K562 (cell line): Measurements from ENCODE around the gene MYCBP. TPM values are rescaled to one million over a fixed set of nuclear protein-coding genes. Genes with fewer than 3 reads are reported as not detected.

ENCODE experiments used
- ARID2 ChIP-seq: fragments of 450-650 bp; IDR thresholded peaks from 2 replicates; pipeline ENCODE4 v1.6.1; 2017; ENCODE audit warnings: antibody characterized with exemption, mild to moderate bottlenecking
- BCL6 ChIP-seq: fragments of 250-450 bp; sonication (Bioruptor Pico); IDR thresholded peaks from 2 replicates; pipeline ENCODE4 v1.4.0; 2020
- MEIS2 ChIP-seq: fragments of 450-650 bp; IDR thresholded peaks from 2 replicates; pipeline ENCODE4 v1.6.1; 2014; ENCODE audit warnings: mild to moderate bottlenecking; ENCODE audit not compliant: partially characterized antibody
- NCOA4 ChIP-seq: fragments of 450-650 bp; IDR thresholded peaks from 2 replicates; pipeline ENCODE4 v1.6.1; 2018; ENCODE audit warnings: mild to moderate bottlenecking; ENCODE audit not compliant: partially characterized antibody
- PURB ChIP-seq: sonication (generic); formaldehyde crosslinking; IDR thresholded peaks from 2 replicates; pipeline ENCODE4 v1.9.0; 2021; ENCODE audit warnings: low read depth, mild to moderate bottlenecking, missing genetic modification reagents
- SIX5 ChIP-seq, 2 experiments: IDR thresholded peaks; 2 replicates each; pipeline ENCODE4 v1.6.1; 2011; ENCODE audit warnings: low read length in 2 of 2, borderline replicate concordance in 1 of 2, low read depth in 1 of 2, mild to moderate bottlenecking in 1 of 2, moderate library complexity in 1 of 2; ENCODE audit not compliant: insufficient read depth in 1 of 2
- SP1 ChIP-seq: sonication (generic); formaldehyde crosslinking; IDR thresholded peaks from 2 replicates; pipeline ENCODE4 v1.8.1; 2022; ENCODE audit warnings: mild to moderate bottlenecking, missing genetic modification reagents
- STAT5A ChIP-seq: IDR thresholded peaks from 2 replicates; pipeline ENCODE4 v1.6.1; 2012; ENCODE audit warnings: low read length, inconsistent platforms, borderline replicate concordance
- TAF9B ChIP-seq: fragments of 450-650 bp; IDR thresholded peaks from 2 replicates; pipeline ENCODE4 v1.6.1; 2018; ENCODE audit warnings: mild to moderate bottlenecking; ENCODE audit not compliant: partially characterized antibody
- TBP ChIP-seq: optimal IDR thresholded peaks from 2 replicates; pipeline ENCODE3; 2011; ENCODE audit warnings: low read depth, low read length, improper control_type of control experiment
- ZNF12 ChIP-seq: sonication (generic); formaldehyde crosslinking; IDR thresholded peaks from 2 replicates; pipeline ENCODE4 v1.4.0; 2020; ENCODE audit warnings: mild to moderate bottlenecking, missing genetic modification reagents
- ZNF695 ChIP-seq: fragments of 450-650 bp; formaldehyde crosslinking; IDR thresholded peaks from 2 replicates; pipeline ENCODE4 v1.4.0; 2020; ENCODE audit warnings: mild to moderate bottlenecking, moderate library complexity
- polyA plus RNA-seq, 8 experiments: library from polyadenylated mRNA; depleted of rRNA in 4 of 8; stranded (reverse) in 5 of 8; unstranded in 3 of 8; fragments of >200 nt; fragmentation: Nextera tagmentation in 2 of 8; fragmentation: Illumina TruSeq in 1 of 8; extraction: Ambion mirVana in 2 of 8; extraction: Trizol in 1 of 8; gene quantifications; 2 replicates each; pipeline versions ENCODE4 v1.2.1 to v1.2.3, GENCODE V29; 2011 to 2014; ENCODE audit warnings: inconsistent platforms in 1 of 8, missing spikeins in 1 of 8
- total RNA-seq, 7 experiments: library from RNA; depleted of rRNA in 6 of 7; stranded (reverse); fragments of >200 nt in 6 of 7; fragmentation: Illumina TruSeq in 2 of 7; extraction: Trizol in 2 of 7; gene quantifications; 2 replicates each; pipeline versions ENCODE4 v1.2.1 to v1.2.3, GENCODE V29; 2011 to 2021; ENCODE audit warnings: low replicate concordance in 1 of 7
- TF ChIP-seq, protein P1 (sequence below), 2 experiments: fragments of 450-650 bp; formaldehyde crosslinking in 1 of 2; IDR thresholded peaks; 2 replicates each; pipeline versions ENCODE4 v1.4.0 to v1.6.1; 2014 to 2020; ENCODE audit warnings: mild to moderate bottlenecking in 2 of 2, borderline replicate concordance in 1 of 2, low read depth in 1 of 2
- TF ChIP-seq, protein P2 (sequence below): sonication (generic); formaldehyde crosslinking; IDR thresholded peaks from 2 replicates; pipeline ENCODE4 v1.8.0; 2022; ENCODE audit warnings: mild to moderate bottlenecking, missing genetic modification reagents
- TF ChIP-seq, protein P3 (sequence below): fragments of 450-650 bp; IDR thresholded peaks from 2 replicates; pipeline ENCODE4 v1.6.1; 2018; ENCODE audit not compliant: partially characterized antibody

Gene MYCBP
- total and polyA plus RNA-seq, 9 of the 15 experiments (the other 6 are each of a cell fraction or from before 2014, with no cell fraction given): 32.3 to 253 (median 72.9) TPM

DNA sequence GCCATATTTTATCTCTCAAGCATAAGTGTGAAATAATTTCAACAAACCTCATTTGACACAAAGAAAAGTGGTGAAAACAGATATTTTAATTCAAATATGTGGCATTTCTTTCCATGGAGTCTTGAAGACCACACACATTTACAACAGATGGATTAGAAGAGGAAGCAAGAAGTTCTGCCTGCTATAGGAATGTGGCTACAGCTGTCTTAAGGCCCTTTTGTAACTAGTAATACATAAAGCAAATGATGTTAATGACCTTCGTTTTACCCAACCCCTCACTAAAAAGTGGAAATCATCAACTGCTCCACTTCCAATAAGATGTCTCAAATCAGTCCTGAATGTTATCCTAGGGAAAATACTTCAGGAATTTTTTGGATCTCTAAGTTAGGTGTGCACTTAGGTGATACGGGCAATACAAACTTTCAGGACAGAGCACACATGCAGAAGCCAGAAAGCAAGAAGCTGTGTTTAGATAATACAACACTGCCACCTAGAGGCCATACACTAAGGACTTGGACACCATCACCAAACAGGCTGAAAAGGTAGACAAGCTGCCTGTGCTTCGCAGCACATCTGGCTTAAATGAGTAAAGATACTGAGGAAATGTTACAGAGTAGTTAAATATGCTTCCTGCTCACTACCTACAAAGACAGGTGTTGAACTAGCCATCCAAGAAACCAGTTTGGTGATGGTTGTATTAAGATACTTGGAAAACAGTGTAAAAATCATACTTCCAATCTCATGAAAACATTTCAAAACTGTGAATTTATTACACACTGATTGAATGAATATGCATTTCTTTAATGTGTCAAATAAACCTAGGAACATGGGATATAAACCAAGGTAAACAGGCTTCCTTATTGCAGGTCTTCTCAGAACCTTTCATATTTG, 38.0 kb downstream of the MYCBP start (continued):
- TF ChIP-seq, protein P1, sequence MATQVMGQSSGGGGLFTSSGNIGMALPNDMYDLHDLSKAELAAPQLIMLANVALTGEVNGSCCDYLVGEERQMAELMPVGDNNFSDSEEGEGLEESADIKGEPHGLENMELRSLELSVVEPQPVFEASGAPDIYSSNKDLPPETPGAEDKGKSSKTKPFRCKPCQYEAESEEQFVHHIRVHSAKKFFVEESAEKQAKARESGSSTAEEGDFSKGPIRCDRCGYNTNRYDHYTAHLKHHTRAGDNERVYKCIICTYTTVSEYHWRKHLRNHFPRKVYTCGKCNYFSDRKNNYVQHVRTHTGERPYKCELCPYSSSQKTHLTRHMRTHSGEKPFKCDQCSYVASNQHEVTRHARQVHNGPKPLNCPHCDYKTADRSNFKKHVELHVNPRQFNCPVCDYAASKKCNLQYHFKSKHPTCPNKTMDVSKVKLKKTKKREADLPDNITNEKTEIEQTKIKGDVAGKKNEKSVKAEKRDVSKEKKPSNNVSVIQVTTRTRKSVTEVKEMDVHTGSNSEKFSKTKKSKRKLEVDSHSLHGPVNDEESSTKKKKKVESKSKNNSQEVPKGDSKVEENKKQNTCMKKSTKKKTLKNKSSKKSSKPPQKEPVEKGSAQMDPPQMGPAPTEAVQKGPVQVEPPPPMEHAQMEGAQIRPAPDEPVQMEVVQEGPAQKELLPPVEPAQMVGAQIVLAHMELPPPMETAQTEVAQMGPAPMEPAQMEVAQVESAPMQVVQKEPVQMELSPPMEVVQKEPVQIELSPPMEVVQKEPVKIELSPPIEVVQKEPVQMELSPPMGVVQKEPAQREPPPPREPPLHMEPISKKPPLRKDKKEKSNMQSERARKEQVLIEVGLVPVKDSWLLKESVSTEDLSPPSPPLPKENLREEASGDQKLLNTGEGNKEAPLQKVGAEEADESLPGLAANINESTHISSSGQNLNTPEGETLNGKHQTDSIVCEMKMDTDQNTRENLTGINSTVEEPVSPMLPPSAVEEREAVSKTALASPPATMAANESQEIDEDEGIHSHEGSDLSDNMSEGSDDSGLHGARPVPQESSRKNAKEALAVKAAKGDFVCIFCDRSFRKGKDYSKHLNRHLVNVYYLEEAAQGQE (IDR thresholded peaks at IDR 0.05; ENCODE audit: borderline replicate concordance): peak; percentile 81
- TF ChIP-seq, protein P1 (CRISPR knock-in tag; IDR thresholded peaks at IDR 0.05; ENCODE audit: low read depth): no peak
- TF ChIP-seq PURB (CRISPR knock-in tag) (no peak), ZNF695 (CRISPR knock-in tag) (no peak), STAT5A (no peak), BCL6 (CRISPR knock-in tag) (no peak), SIX5 (IDR thresholded peaks at IDR 0.05; ENCODE audit: borderline replicate concordance in 1 of 2, insufficient read depth in 1 of 2, low read depth in 1 of 2, low read length in 2 of 2) (no peak), TBP (peak; percentile 23), NCOA4 (no peak), TAF9B (no peak), MEIS2 (no peak), ARID2 (peak; percentile 88), ZNF12 (CRISPR knock-in tag) (no peak), SP1 (CRISPR knock-in tag) (0 out of 2 replicates have a peak, but pooled peaks have one; percentile 54)
- TF ChIP-seq, protein P2, sequence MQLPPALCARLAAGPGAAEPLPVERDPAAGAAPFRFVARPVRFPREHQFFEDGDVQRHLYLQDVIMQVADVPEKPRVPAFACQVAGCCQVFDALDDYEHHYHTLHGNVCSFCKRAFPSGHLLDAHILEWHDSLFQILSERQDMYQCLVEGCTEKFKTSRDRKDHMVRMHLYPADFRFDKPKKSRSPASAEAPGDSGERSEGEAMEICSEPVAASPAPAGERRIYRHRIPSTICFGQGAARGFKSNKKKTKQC (CRISPR knock-in tag): no peak
- TF ChIP-seq, protein P3, sequence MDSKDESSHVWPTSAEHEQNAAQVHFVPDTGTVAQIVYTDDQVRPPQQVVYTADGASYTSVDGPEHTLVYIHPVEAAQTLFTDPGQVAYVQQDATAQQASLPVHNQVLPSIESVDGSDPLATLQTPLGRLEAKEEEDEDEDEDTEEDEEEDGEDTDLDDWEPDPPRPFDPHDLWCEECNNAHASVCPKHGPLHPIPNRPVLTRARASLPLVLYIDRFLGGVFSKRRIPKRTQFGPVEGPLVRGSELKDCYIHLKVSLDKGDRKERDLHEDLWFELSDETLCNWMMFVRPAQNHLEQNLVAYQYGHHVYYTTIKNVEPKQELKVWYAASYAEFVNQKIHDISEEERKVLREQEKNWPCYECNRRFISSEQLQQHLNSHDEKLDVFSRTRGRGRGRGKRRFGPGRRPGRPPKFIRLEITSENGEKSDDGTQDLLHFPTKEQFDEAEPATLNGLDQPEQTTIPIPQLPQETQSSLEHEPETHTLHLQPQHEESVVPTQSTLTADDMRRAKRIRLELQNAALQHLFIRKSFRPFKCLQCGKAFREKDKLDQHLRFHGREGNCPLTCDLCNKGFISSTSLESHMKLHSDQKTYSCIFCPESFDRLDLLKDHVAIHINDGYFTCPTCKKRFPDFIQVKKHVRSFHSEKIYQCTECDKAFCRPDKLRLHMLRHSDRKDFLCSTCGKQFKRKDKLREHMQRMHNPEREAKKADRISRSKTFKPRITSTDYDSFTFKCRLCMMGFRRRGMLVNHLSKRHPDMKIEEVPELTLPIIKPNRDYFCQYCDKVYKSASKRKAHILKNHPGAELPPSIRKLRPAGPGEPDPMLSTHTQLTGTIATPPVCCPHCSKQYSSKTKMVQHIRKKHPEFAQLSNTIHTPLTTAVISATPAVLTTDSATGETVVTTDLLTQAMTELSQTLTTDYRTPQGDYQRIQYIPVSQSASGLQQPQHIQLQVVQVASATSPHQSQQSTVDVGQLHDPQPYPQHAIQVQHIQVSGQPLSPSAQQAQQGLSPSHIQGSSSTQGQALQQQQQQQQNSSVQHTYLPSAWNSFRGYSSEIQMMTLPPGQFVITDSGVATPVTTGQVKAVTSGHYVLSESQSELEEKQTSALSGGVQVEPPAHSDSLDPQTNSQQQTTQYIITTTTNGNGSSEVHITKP: no peak
